Measurements from ENCODE around the gene FCN1.

The FCN1 gene

GRCh38 chr9:134964271-134965055 is 46.8 kb upstream of the FCN1 start:
- no peaks in the 10 kb centered on the region for H3K36me3 ChIP-seq (replicated peaks)
- H3K4me3 ChIP-seq (ENCODE audit: low read depth, low read length): no peak overlapping the region
- no peak overlapping the region for H3K27ac ChIP-seq
- H3K27me3 ChIP-seq (replicated peaks): no peaks in the 10 kb centered on the region
- in situ Hi-C loops (cut with HindIII; ENCODE audit: low pct_ligation_motif_present, low sequenced_read_pairs): no loop called here
- TF ChIP-seq CTCF (IDR thresholded peaks at IDR 0.05; ENCODE audit: low read depth, low read length, missing control alignments): no peak
- no peak for DNase-seq

- DNase-seq: no peak
- no peaks in the 10 kb centered on the region for H3K27me3 ChIP-seq (replicated peaks)
- in situ Hi-C loops (cut with HindIII; ENCODE audit: low pct_ligation_motif_present, low sequenced_read_pairs): no loop called here
- no peaks in the 10 kb centered on the region for H3K36me3 ChIP-seq (replicated peaks)
- no peak overlapping the region for H3K27ac ChIP-seq
- H3K4me3 ChIP-seq (ENCODE audit: low read depth, low read length): no peak overlapping the region
- TF ChIP-seq CTCF (IDR thresholded peaks at IDR 0.05; ENCODE audit: low read depth, low read length, missing control alignments): no peak
Measured at GRCh38 chr9:134963546-134963945, 45.8 kb upstream of the FCN1 start.

GRCh38 chr9:134962973-134963364 is 45.3 kb upstream of the FCN1 start:
- H3K27ac ChIP-seq: no peak overlapping the region
- no peak for TF ChIP-seq CTCF (IDR thresholded peaks at IDR 0.05; ENCODE audit: low read depth, low read length, missing control alignments)

GRCh38 chr9:134962065-134962972 is 44.6 kb upstream of the FCN1 start:
- TF ChIP-seq CTCF (IDR thresholded peaks at IDR 0.05; ENCODE audit: low read depth, low read length, missing control alignments): no peak
- Histone ChIP-seq H3K4me3 (ENCODE audit: low read depth, low read length) (no peak overlapping the region), H3K27ac (no peak overlapping the region), H3K27me3 (replicated peaks) (no peaks in the 10 kb centered on the region), H3K36me3 (replicated peaks) (no peaks in the 10 kb centered on the region)
- no peak for DNase-seq
- in situ Hi-C loops (cut with HindIII; ENCODE audit: low pct_ligation_motif_present, low sequenced_read_pairs): no loop called here

More at GRCh38 chr9:134962973-134963364, 45.3 kb upstream of the FCN1 start:
- no peak for DNase-seq
- H3K4me3 ChIP-seq (ENCODE audit: low read depth, low read length): no peak overlapping the region
- no peaks in the 10 kb centered on the region for H3K27me3 ChIP-seq (replicated peaks)
- H3K36me3 ChIP-seq (replicated peaks): no peaks in the 10 kb centered on the region
- in situ Hi-C loops (cut with HindIII; ENCODE audit: low pct_ligation_motif_present, low sequenced_read_pairs): no loop called here

- TF ChIP-seq CTCF (IDR thresholded peaks at IDR 0.05; ENCODE audit: low read depth, low read length, missing control alignments): no peak
Measured at GRCh38 chr9:134961331-134962064, 43.8 kb upstream of the FCN1 start.

More at GRCh38 chr9:134961331-134962064, 43.8 kb upstream of the FCN1 start:
- no peaks in the 10 kb centered on the region for H3K36me3 ChIP-seq (replicated peaks)
- H3K27me3 ChIP-seq (replicated peaks): no peaks in the 10 kb centered on the region
- H3K27ac ChIP-seq: no peak overlapping the region
- no peak for DNase-seq
- no peak overlapping the region for H3K4me3 ChIP-seq (ENCODE audit: low read depth, low read length)
- in situ Hi-C loops (cut with HindIII; ENCODE audit: low pct_ligation_motif_present, low sequenced_read_pairs): no loop called here
